Measurements from ENCODE around the gene SYK. TPM values are rescaled to one million over a fixed set of nuclear protein-coding genes. Genes with fewer than 3 reads are reported as not detected.

The SYK gene
- total RNA-seq, 1 donor from 2014 or later: 7.4 TPM

GRCh38 chr9:90895786-90896185 is 94.2 kb downstream of the SYK start:
- no peak overlapping the region for H3K27ac Mint-ChIP-seq
- no peak for TF ChIP-seq CTCF (IDR thresholded peaks at IDR 0.05; ENCODE audit: unreplicated experiment)

GRCh38 chr9:90896231-90896630 is 94.6 kb downstream of the SYK start:
- TF ChIP-seq CTCF (IDR thresholded peaks at IDR 0.05; ENCODE audit: unreplicated experiment): no peak
- Mint-ChIP-seq H3K4me1 (ENCODE audit: low read depth) (peaks cover 13% of the 10 kb centered on the region), H3K27ac (no peak overlapping the region), H3K36me3 (ENCODE audit: insufficient read depth) (no peaks in the 10 kb centered on the region), H3K9me3 (ENCODE audit: low read depth) (no peaks in the 10 kb centered on the region), H3K27me3 (peaks cover 9% of the 10 kb centered on the region), H3K4me3 (ENCODE audit: low read depth) (no peak overlapping the region)
- no peak for DNase-seq (ENCODE audit: low spot score, unreplicated experiment)

More at GRCh38 chr9:90895786-90896185, 94.2 kb downstream of the SYK start:
- Mint-ChIP-seq H3K27me3 (peaks cover 9% of the 10 kb centered on the region), H3K4me1 (ENCODE audit: low read depth) (peaks cover 13% of the 10 kb centered on the region), H3K4me3 (ENCODE audit: low read depth) (no peak overlapping the region), H3K36me3 (ENCODE audit: insufficient read depth) (no peaks in the 10 kb centered on the region), H3K9me3 (ENCODE audit: low read depth) (no peaks in the 10 kb centered on the region)
- no peak for DNase-seq (ENCODE audit: low spot score, unreplicated experiment)

- no peak overlapping the region for H3K27ac Mint-ChIP-seq
- no peaks in the 10 kb centered on the region for H3K36me3 Mint-ChIP-seq (ENCODE audit: insufficient read depth)
- peaks cover 5% of the 10 kb centered on the region for H3K27me3 Mint-ChIP-seq
- TF ChIP-seq CTCF (IDR thresholded peaks at IDR 0.05; ENCODE audit: unreplicated experiment): peak; percentile 36
- peaks cover 9% of the 10 kb centered on the region for H3K9me3 Mint-ChIP-seq (ENCODE audit: low read depth)
- peaks cover under 1% of the 10 kb centered on the region for H3K4me1 Mint-ChIP-seq (ENCODE audit: low read depth)
- no peak overlapping the region for H3K4me3 Mint-ChIP-seq (ENCODE audit: low read depth)
- DNase-seq (ENCODE audit: low spot score, unreplicated experiment): no peak
Measured at GRCh38 chr9:90898228-90898627, 96.6 kb downstream of the SYK start.

GRCh38 chr9:90899287-90899686 is 97.7 kb downstream of the SYK start:
- H3K27ac Mint-ChIP-seq: no peak overlapping the region
- H3K36me3 Mint-ChIP-seq (ENCODE audit: insufficient read depth): peaks cover 1% of the 10 kb centered on the region
- H3K9me3 Mint-ChIP-seq (ENCODE audit: low read depth): peaks cover 12% of the 10 kb centered on the region
- DNase-seq (ENCODE audit: low spot score, unreplicated experiment): no peak
- no peaks in the 10 kb centered on the region for H3K4me1 Mint-ChIP-seq (ENCODE audit: low read depth)
- no peak for TF ChIP-seq CTCF (IDR thresholded peaks at IDR 0.05; ENCODE audit: unreplicated experiment)
- no peak overlapping the region for H3K4me3 Mint-ChIP-seq (ENCODE audit: low read depth)
- H3K27me3 Mint-ChIP-seq: peaks cover 3% of the 10 kb centered on the region

- peaks cover 3% of the 10 kb centered on the region for H3K27me3 Mint-ChIP-seq
- DNase-seq (ENCODE audit: low spot score, unreplicated experiment): no peak
- peaks cover 1% of the 10 kb centered on the region for H3K36me3 Mint-ChIP-seq (ENCODE audit: insufficient read depth)
- peak; percentile 39 for TF ChIP-seq CTCF (IDR thresholded peaks at IDR 0.05; ENCODE audit: unreplicated experiment)
- H3K4me1 Mint-ChIP-seq (ENCODE audit: low read depth): no peaks in the 10 kb centered on the region
- H3K27ac Mint-ChIP-seq: no peak overlapping the region
- no peak overlapping the region for H3K4me3 Mint-ChIP-seq (ENCODE audit: low read depth)
- peaks cover 12% of the 10 kb centered on the region for H3K9me3 Mint-ChIP-seq (ENCODE audit: low read depth)
Measured at GRCh38 chr9:90900130-90900529, 98.5 kb downstream of the SYK start.

Data from progenitor cell of endocrine pancreas (in vitro differentiated cells).